ENCODE measurements around the gene BRD9.
"Not testable (repeated sequence)": the region's sequence is repeated elsewhere in the genome, so short reads cannot be mapped to it uniquely, and the experiment has no call there.

BRD9 gene

DNA sequence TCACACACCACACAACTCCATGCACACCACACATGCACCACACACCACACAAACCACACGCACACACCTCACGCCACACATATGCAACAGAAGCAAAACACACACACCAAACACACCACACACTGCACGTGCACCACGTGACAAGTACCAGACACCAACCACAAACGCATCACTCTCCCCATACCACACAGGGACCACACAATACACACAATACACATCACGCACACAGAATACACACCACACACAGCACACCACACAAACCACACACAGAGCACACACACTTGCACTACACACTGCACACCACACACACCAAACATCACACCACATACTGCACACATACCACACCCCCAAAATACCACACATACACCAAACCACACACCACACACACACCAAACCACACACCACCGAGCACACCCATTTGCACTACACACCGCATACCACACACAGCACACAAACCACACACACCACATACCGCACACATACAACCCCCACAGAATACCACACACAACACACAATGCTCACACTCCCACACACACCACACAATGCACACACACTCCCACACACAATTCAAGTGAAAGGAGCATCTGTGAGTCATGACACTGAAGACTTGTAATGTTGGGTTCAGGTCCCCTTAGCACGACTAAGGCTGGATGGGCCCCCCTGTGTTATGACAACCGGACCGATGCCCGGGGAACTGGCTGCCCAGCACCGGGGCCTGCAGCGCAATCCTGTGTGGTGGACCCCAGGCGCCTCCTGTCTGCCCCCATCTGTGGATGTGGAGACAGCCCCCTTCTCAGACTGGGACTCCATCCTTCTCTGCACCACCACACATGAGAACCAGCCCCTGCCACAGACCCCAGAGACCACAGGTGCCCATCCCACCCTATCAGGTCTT lies 35.8 kb downstream of the BRD9 start:
- DNase-seq, result no peak

DNA sequence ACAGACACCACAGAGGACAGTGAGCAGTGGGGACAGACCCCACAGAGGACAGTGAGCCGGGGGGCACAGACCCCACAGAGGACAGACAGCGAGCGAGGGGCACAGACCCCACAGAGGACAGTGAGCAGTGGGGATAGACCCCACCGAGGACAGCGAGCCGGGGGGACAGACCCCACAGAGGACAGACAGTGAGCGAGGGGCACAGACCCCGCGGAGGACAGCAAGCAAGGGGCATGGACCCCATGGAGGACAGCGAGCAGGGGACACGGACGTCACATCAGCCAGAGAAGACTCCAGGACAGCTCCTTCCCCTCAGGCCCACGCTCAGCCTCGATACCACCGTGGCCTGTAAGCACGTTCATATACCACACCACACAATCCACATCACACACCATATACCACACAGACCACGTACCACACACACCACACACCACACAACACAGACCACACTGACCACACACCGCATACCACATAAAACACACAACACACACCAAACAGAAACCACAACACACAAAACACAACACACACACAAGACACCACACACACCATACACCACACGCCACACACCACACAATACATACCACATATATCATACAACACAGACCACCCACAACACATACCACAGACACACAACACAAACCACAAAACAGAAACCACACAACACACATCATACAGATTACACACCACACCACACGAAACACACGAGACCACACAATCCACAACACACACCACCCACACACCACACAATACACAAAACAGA lies 36.6 kb downstream of the BRD9 start:
- no peak for DNase-seq

DNA sequence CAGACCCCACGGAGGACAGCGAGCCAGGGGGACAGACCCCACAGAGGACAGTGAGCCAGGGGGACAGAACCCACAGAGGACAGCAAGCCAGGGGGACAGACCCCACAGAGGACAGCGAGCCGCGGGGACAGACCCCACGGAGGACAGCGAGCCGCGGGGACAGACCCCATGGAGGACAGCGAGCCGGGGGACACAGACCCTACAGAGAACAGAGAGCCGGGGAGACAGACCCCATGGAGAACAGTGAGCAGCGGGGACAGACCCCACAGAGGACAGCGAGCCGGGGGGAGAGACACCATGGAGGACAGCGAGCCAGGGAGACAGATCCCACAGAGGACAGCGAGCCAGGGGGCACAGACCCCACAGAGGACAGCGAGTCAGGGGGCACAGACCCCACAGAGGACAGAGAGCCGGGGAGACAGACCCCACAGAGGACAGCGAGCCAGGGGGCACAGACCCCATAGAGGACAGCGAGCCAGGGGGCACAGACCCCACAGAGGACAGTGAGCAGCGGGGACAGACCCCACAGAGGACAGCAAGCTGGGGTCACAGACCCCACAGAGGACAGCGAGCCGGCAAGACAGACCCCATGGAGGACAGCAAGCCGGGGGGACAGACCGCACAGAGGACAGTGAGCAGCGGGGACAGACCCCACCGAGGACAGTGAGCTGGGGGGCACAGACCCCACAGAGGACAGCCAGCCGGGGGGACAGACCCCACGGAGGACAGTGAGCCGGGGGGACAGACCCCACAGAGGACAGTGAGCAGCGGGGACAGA lies 37.4 kb downstream of the BRD9 start:
- no peak for DNase-seq

DNA sequence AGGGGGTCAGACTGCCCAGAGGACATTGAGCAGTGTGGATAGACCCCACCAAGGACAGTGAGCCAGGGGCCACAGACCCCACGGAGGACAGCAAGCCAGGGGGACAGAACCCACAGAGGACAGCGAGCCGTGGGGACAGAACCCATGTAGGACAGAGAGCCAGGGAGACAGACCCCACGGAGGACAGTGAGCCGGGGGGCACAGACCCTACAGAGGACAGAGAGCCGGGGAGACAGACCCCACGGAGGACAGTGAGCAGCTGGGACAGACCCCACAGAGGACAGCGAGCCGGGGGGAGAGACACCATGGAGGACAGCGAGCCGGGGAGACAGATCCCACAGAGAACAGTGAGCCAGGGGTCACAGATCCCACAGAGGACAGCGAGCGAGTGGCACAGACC lies 38.4 kb downstream of the BRD9 start:
- DNase-seq, result no peak

- DNase-seq, result not testable (repeated sequence)
Observed at GRCh38 chr5:853416-854090, 39.0 kb downstream of the BRD9 start.

DNA sequence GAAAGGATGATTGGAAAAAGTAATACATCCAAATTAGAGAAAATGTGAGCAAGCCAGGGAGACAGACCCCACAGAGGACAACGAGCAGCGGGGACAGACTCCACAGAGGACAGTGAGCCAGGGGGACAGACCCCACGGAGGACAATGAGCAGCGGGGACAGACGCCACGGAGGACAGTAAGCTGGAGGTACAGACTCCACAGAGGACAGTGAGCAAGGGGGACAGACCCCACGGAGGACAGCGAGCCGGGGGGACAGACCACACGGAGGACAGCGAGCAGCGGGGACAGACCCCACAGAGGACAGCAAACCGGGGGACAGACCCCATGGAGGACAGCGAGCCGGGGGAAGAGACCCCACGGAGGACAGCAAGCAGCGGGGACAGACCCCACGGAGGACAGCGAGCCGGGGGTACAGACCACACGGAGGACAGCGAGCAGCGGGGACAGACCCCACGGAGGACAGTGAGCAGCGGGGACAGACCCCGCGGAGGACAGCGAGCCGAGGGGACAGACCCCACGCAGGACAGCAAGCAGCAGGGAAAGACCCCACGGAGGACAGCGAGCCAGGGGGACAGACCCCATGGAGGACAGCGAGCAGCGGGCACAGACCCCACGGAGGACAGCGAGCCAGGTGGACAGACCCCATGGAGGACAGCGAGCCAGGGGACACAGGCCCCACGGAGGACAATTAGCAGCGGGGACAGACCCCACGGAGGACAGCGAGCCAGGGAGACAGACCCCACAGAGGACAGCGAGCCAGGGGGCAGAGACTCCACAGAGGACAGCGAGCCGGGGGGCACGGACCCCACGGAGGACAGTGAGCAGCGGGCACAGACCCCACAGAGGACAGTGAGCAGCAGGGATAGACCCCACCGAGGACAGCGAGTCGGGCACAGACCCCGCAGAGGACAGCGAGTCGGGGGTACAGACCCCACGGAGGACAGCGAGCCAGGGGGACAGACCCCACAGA lies 39.9 kb downstream of the BRD9 start:
- DNase-seq, result no peak

GRCh38 chr5:852018-852417 lies 40.6 kb downstream of the BRD9 start:
- no peak for DNase-seq

DNA sequence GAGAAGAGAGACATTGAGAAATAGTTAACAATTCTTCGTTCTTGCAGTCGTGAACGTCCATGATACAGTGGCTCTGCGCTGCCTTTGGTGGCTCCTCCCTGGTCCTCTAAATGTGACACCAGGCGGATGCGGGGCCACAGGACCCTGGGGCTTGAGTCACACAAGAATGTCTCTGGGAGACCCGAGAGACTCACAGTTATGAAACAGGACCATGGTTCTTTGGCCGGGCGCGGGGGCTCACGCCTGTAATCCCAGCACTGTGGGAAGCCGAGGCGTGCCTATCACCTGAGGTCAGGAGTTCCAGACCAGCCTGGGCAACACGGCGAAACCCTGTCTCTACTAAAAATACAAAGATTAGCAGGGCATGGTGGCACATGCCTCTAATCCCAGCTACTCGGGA lies 41.0 kb downstream of the BRD9 start:
- no peak for DNase-seq

DNA sequence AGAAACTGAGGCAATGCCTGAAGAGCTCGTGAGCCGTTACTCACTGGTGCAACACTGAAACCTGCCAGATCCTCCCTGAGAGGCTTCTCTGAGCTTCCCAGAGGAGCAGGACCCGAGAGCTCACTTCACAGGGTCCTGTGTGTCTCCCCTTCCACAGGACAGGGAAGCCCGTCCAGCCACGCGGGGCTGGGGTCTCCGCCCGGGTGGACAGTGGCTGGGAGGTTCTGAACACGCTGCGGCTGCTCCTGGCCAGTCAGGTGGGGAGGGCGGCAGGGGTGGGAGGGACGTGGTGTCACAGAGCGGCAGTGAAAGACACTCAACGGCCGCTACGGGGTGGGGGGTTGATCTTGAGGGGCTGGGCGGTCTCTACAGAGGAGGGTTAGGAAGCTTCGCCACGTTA lies 41.5 kb downstream of the BRD9 start:
- no peak for DNase-seq

DNA sequence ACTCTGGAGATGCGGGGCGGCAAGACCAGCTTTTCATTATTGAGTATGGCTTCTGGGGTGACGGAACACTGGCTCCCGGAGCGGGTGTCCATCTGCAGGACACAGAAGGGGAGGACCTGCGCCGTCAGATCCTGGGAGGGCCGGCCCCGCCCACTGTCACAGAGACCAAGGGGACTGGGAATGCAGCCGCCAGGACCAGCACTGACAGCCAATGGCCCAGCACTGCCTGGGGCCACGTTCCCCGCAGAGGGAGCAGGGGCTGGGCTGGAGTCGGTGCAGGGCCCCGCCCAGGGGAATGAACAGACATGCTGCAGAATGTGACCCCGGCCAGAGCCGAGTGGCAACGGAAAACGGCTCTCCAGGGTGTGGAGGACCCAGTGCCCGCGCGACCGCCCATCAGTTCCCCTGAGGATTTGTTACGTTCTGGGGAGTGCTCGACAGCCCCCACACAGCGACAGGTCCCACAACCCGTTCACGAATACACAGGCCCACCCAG lies 42.0 kb downstream of the BRD9 start, which contains the start of gene ZDHHC11:
Gene ZDHHC11, minus strand, starts transcription at position 476 of the 496 bp plus-strand sequence. Its CDS starts 384 bp downstream, at position 92.
- no peak for DNase-seq

DNA sequence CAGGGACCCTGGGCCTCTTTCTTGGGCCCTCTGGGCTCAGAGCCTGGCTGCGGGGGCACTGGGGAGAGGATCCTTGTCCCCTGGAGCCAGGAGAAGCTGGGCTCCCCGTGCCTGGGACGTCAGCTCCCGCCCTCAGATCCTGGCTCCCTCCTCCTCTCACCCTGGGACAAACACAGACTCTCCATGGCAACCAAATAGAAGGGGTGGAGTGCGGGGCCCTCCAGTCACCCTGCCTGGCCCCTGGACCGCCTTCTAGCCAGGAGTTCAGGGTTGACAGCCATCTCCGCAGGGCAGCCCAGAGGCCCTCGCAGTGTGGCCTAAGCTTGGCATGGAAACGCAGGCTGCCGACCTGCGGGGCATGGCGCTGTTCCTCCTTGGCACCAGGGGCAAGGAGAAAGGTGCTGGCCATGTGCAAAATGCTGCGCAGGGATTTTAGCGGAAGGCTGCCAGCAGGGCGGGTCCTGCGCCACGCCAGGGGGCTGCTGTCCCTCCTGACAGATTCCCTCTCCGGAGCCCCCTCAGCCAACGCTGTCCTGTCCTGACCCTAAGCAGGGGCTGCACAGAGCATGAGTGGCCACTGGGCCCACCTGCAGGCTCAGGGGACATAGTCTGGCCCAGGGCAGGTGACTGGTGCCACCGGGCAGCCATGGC lies 42.8 kb downstream of the BRD9 start:
- DNase-seq, result no peak

- DNase-seq, result no peak
Observed at GRCh38 chr5:848671-849111, 43.9 kb downstream of the BRD9 start.

GRCh38 chr5:847736-848135 lies 44.9 kb downstream of the BRD9 start:
- not testable (repeated sequence) for DNase-seq

DNA sequence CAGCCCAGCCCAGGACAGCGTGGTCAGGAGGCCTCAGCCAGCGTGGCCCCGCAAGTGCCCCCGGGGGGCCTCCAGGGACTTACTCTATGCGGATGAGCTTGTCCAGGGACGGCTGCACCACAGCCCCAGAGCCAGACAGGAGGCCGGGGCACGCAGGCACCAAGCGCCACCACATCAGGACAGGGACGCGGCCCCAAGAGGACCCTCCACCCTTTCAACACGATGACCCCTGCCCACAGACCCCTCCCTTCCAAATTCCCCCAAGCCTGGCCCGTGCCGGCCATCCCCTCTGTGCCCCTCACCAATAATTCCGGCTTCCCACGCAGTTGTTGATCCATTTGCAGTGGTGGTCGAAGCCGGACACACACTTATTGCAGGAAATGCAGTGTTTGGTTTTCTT lies 45.4 kb downstream of the BRD9 start:
- DNase-seq, result not testable (repeated sequence)

DNA sequence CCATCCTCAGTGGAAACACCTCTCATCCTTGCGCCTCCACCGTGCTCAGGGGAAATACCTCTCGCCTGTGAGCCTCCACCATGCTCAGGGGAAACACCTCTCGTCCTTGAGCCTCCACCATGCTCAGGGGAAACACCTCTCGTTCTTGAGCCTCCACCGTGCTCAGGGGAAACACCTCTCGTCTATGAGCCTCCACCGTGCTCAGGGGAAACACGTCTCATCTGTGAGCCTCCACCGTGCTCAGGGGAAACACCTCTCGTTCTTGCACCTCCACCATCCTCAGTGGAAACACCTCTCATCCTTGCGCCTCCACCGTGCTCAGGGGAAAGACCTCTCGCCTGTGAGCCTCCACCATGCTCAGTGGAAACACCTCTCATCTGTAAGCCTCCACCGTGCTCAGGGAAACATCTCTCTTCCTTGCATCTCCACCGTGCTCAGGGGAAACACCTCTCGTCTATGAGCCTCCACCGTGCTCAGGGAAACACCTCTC lies 46.0 kb downstream of the BRD9 start:
- not testable (repeated sequence) for DNase-seq

DNA sequence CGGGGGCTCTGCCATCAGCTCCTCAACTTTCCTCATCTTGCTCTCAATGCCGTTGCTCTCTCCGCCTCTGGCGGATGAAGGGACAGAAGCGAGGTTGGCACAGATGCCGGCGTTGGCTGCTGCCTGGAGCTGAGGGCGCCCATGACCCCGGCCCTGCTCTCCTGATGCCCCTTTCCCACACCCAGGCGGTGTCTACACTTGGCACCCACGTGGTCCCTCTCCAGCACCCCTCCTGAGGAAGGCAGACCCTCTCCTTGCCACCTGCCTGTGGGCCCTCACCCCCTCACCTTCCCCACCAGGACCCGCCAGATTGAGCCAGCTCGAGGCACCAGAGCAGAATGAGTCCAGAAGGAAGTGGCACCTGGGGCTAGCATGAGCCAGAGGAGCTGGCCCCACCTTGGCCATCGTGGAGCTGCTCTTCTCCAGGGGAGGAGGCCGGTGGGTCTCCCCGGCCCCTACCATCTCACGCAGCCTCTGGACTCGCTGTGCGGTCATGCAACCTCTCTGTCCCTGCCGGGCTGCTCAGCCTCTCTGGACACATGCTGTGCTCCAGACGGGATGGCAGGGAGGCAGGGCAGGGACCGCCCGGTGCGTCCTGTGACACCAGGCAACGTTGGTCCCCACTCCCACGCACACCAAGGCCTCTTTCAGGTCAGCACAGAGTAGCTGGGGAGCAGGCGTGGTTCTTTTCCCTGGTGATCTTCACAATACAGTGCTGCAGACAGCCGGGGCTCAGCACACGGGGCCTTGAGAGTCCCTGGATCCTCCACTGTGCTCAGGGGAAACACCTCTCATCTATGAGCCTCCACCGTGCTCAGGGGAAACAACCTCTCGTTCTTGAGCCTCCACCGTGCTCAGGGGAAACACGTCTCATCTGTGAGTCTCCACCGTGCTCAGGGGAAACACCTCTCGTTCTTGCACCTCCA lies 46.7 kb downstream of the BRD9 start:
- not testable (repeated sequence) for DNase-seq

GRCh38 chr5:845031-845675 lies 47.4 kb downstream of the BRD9 start:
- DNase-seq, result not testable (repeated sequence)

GRCh38 chr5:844426-844825 lies 48.2 kb downstream of the BRD9 start:
- not testable (repeated sequence) for DNase-seq
